WTC11 (cell line): ENCODE measurements around the gene CFAP100. TPM values are rescaled to one million over a fixed set of nuclear protein-coding genes. Genes with fewer than 3 reads are reported as not detected.

ENCODE experiments used
- ATAC-seq: fragments of 200-7000 bp; cut with Tn5 transposase; 2 replicates; pipeline ENCODE4 v1.10.0; 2021; ENCODE audit warnings: mild to moderate bottlenecking, moderate library complexity
- CTCF ChIA-PET: fragments of 300-600 bp; sonication (Branson Sonifier 250); formaldehyde crosslinking; loops from one replicate; lab custom pipeline; 2021; ENCODE audit warnings: antibody characterized with exemption; lab: Charles Lee
- POLR2A ChIA-PET: fragments of 350-600 bp; sonication (Branson Sonifier 250); formaldehyde crosslinking; loops from one replicate; lab custom pipeline; 2021; ENCODE audit warnings: antibody characterized with exemption; lab: Charles Lee
- DNase-seq: peaks from one replicate; pipeline ENCODE4 v3.0.0; 2021; ENCODE audit warnings: low spot score
- H3K27ac Mint-ChIP-seq: 2 replicates; pipeline ENCODE4 v1.8.0; 2021; ENCODE audit warnings: mixed read lengths
- H3K27me3 Mint-ChIP-seq: 2 replicates; pipeline ENCODE4 v1.8.0; 2021; ENCODE audit warnings: low read depth, mild to moderate bottlenecking, moderate library complexity, mixed read lengths
- H3K36me3 Mint-ChIP-seq: 2 replicates; pipeline ENCODE4 v1.8.0; 2021; ENCODE audit warnings: mixed read lengths
- H3K4me1 Mint-ChIP-seq: 2 replicates; pipeline ENCODE4 v1.8.0; 2022; ENCODE audit warnings: mixed read lengths
- H3K4me3 Mint-ChIP-seq: 2 replicates; pipeline ENCODE4 v1.8.0; 2021; ENCODE audit warnings: mild to moderate bottlenecking, moderate library complexity, mixed read lengths
- H3K9me3 Mint-ChIP-seq: 2 replicates; pipeline ENCODE4 v1.8.0; 2021; ENCODE audit warnings: mixed read lengths
- CBFB ChIP-seq: sonication (generic); formaldehyde crosslinking; IDR thresholded peaks from 2 replicates; pipeline ENCODE4 v1.8.1; 2022; ENCODE audit warnings: mild to moderate bottlenecking, low read depth, missing genetic modification reagents
- CREM ChIP-seq: sonication (generic); formaldehyde crosslinking; IDR thresholded peaks from 2 replicates; pipeline ENCODE4 v1.8.1; 2022; ENCODE audit warnings: mild to moderate bottlenecking, missing genetic modification reagents, moderate library complexity
- FOXJ3 ChIP-seq: sonication (generic); formaldehyde crosslinking; IDR thresholded peaks from 2 replicates; pipeline ENCODE4 v1.9.0; 2021; ENCODE audit warnings: missing genetic modification reagents, mild to moderate bottlenecking, borderline replicate concordance
- FOXK1 ChIP-seq: sonication (generic); formaldehyde crosslinking; IDR thresholded peaks from 2 replicates; pipeline ENCODE4 v1.8.0; 2022; ENCODE audit warnings: mild to moderate bottlenecking, moderate library complexity, missing genetic modification reagents
- NFATC4 ChIP-seq: fragments of 250-450 bp; sonication (Bioruptor Pico); IDR thresholded peaks from 2 replicates; pipeline ENCODE4 v1.9.0; 2021; ENCODE audit warnings: mild to moderate bottlenecking
- NR1H2 ChIP-seq: sonication (generic); formaldehyde crosslinking; IDR thresholded peaks from 2 replicates; pipeline ENCODE4 v1.9.0; 2021; ENCODE audit warnings: mild to moderate bottlenecking, moderate library complexity, missing genetic modification reagents
- PRRX2 ChIP-seq: fragments of 250-450 bp; sonication (Bioruptor Pico); IDR thresholded peaks from 2 replicates; pipeline ENCODE4 v1.8.0; 2021; ENCODE audit warnings: mild to moderate bottlenecking
- RORB ChIP-seq: fragments of 250-450 bp; sonication (Bioruptor Pico); IDR thresholded peaks from 2 replicates; pipeline ENCODE4 v1.9.0; 2021; ENCODE audit warnings: mild to moderate bottlenecking
- TEAD1 ChIP-seq: sonication (generic); formaldehyde crosslinking; IDR thresholded peaks from 2 replicates; pipeline ENCODE4 v1.8.0; 2022; ENCODE audit warnings: mild to moderate bottlenecking, missing genetic modification reagents
- ZNF317 ChIP-seq: sonication (generic); formaldehyde crosslinking; IDR thresholded peaks from 2 replicates; pipeline ENCODE4 v1.8.1; 2023; ENCODE audit warnings: low read depth, mild to moderate bottlenecking, moderate library complexity, missing genetic modification reagents, borderline replicate concordance
- ZNF396 ChIP-seq: fragments of 250-450 bp; sonication (Bioruptor Pico); IDR thresholded peaks from 2 replicates; pipeline ENCODE4 v1.8.0; 2021; ENCODE audit warnings: mild to moderate bottlenecking, moderate library complexity, borderline replicate concordance
- total RNA-seq: library from RNA; stranded (reverse); gene quantifications from 3 replicates; pipeline ENCODE4 v1.2.3, GENCODE V29; 2021
- TF ChIP-seq, protein P1 (sequence below): fragments of 250-450 bp; sonication (Bioruptor Pico); conservative IDR thresholded peaks from 2 replicates; pipeline ENCODE4 v1.9.0; 2021; ENCODE audit warnings: mild to moderate bottlenecking
- TF ChIP-seq, protein P2 (sequence below): sonication (generic); formaldehyde crosslinking; IDR thresholded peaks from 2 replicates; pipeline ENCODE4 v1.8.1; 2023; ENCODE audit warnings: mild to moderate bottlenecking, missing genetic modification reagents, moderate library complexity
- TF ChIP-seq, protein P3 (sequence below): fragments of 250-450 bp; sonication (Bioruptor Pico); IDR thresholded peaks from 2 replicates; pipeline ENCODE4 v1.9.0; 2021; ENCODE audit warnings: mild to moderate bottlenecking, borderline replicate concordance

Gene CFAP100
- total RNA-seq, 1 experiment from 2014 or later: not detected

DNA sequence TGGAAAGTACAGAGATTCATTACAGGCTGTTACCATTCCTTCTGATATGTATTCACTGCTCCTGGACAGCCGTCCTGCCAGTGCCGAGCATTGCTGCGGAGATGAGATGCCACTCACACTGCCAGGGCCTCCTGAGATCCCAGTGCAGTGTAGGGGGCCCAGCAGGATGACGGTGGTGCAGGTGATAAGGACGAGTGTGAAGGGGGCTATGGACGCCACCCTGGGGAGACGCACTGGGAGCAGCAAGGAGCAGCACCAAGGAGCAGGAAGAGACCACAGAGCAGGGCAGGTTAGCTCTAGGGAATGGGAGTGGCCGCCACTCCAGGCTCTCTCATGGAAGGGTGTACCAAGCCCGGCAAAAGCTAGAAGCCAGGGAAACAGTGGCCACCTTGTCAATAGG is 33.5 kb upstream of the CFAP100 start:
- ATAC-seq (no peak), DNase-seq (no peak)
- POLR2A ChIA-PET: no interaction called here
- H3K27ac Mint-ChIP-seq: no peak overlapping the region
- no peak overlapping the region for H3K4me3 Mint-ChIP-seq
- TF ChIP-seq, protein P1, sequence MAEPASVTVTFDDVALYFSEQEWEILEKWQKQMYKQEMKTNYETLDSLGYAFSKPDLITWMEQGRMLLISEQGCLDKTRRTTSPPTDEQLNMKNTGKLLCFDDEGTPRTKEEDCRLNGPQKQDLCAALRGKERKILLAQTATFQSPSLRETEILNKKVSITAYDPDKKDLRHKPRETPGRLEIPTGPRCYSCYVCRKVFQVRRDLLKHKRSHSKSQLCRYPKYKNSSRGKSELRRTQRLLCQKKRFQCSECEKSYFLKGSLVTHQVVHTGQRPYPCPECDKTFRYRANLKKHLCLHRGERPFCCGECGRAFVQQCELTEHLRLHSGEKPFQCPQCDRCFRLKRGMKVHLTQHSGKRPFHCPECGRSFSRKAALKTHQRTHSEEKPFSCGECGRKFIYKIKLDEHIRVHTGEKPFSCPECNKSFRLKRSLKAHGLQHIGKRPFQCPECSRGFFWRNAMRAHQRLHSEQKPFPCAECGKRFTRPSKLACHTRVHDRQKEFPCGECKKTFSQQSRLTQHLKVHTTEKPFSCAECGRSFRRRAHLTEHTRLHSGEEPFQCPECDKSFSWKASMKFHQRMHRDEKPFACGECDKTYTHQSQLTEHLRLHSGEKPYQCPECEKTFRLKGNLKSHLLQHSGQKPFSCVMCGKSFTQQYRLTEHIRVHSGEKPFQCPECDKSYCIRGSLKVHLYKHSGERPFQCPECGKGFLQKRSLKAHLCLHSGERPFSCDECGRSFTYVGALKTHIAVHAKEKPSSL (CRISPR knock-in tag): no peak
- TF ChIP-seq NFATC4 (CRISPR knock-in tag) (no peak), ZNF317 (CRISPR knock-in tag) (no peak), FOXK1 (CRISPR knock-in tag) (no peak), CREM (CRISPR knock-in tag) (no peak)
- peaks cover 13% of the 10 kb centered on the region for H3K9me3 Mint-ChIP-seq
- H3K36me3 Mint-ChIP-seq: peaks cover 15% of the 10 kb centered on the region; the same call in 1 of the 2 replicates
- peaks cover 30% of the 10 kb centered on the region for H3K27me3 Mint-ChIP-seq
- peaks cover 39% of the 10 kb centered on the region for H3K4me1 Mint-ChIP-seq
- CTCF ChIA-PET: interaction anchor here (1.3 kb wide), 1 partner anchor 18 kb away, joined by 3 read pairs; no protein-coding TSS in a partner anchor

DNA sequence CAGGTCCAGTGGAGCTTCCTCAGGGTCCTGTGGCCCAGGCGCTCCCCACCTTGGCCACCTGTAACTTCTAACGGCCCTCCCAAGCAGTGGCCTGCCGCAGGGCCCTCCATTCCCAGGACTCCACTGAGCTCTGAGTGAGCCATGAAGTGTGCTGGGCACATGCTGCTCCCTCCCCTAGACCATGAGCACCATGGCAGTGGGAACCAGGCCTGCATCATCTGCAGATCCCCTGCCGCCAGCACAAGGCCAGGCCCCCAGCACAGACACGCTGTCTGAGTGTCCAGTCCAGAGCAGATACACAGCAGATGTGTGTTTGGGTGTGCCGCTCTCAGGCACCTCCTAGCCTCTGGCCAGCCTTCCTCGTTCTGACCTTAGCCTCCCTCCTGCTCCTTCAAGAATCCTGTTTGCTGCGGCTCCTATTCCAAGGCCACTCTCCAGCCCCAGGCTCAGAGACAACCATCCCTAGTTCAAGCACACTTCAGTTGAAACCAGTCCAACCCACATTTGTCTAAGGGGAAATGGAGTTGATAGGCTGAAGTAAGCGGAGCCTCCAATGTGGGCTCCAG is 30.5 kb upstream of the CFAP100 start:
- CTCF ChIA-PET: interaction anchor here (1.2 to 1.7 kb wide), 3 partner anchors 11 to 152 kb away, joined by 3 to 6 read pairs (median 3); no protein-coding TSS in a partner anchor
- TF ChIP-seq, protein P2, sequence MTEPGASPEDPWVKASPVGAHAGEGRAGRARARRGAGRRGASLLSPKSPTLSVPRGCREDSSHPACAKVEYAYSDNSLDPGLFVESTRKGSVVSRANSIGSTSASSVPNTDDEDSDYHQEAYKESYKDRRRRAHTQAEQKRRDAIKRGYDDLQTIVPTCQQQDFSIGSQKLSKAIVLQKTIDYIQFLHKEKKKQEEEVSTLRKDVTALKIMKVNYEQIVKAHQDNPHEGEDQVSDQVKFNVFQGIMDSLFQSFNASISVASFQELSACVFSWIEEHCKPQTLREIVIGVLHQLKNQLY (CRISPR knock-in tag): no peak
- TF ChIP-seq CBFB (CRISPR knock-in tag): no peak
- TF ChIP-seq, protein P1 (CRISPR knock-in tag): no peak
- TF ChIP-seq RORB (CRISPR knock-in tag): no peak
- no peak for TF ChIP-seq FOXJ3 (CRISPR knock-in tag)
- no peak for TF ChIP-seq TEAD1 (CRISPR knock-in tag)
- TF ChIP-seq, protein P3, sequence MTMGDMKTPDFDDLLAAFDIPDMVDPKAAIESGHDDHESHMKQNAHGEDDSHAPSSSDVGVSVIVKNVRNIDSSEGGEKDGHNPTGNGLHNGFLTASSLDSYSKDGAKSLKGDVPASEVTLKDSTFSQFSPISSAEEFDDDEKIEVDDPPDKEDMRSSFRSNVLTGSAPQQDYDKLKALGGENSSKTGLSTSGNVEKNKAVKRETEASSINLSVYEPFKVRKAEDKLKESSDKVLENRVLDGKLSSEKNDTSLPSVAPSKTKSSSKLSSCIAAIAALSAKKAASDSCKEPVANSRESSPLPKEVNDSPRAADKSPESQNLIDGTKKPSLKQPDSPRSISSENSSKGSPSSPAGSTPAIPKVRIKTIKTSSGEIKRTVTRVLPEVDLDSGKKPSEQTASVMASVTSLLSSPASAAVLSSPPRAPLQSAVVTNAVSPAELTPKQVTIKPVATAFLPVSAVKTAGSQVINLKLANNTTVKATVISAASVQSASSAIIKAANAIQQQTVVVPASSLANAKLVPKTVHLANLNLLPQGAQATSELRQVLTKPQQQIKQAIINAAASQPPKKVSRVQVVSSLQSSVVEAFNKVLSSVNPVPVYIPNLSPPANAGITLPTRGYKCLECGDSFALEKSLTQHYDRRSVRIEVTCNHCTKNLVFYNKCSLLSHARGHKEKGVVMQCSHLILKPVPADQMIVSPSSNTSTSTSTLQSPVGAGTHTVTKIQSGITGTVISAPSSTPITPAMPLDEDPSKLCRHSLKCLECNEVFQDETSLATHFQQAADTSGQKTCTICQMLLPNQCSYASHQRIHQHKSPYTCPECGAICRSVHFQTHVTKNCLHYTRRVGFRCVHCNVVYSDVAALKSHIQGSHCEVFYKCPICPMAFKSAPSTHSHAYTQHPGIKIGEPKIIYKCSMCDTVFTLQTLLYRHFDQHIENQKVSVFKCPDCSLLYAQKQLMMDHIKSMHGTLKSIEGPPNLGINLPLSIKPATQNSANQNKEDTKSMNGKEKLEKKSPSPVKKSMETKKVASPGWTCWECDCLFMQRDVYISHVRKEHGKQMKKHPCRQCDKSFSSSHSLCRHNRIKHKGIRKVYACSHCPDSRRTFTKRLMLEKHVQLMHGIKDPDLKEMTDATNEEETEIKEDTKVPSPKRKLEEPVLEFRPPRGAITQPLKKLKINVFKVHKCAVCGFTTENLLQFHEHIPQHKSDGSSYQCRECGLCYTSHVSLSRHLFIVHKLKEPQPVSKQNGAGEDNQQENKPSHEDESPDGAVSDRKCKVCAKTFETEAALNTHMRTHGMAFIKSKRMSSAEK (CRISPR knock-in tag): no peak
- no peak for TF ChIP-seq ZNF396 (CRISPR knock-in tag)
- no peak for TF ChIP-seq NR1H2 (CRISPR knock-in tag)
- no peak for TF ChIP-seq PRRX2 (CRISPR knock-in tag)
- TF ChIP-seq CREM (CRISPR knock-in tag): no peak
- ATAC-seq (no peak), DNase-seq (no peak)
- 0 out of 2 replicates have a peak, but pooled peaks cover 9% of the 10 kb centered on the region for H3K36me3 Mint-ChIP-seq
- peaks cover 18% of the 10 kb centered on the region for H3K27me3 Mint-ChIP-seq
- POLR2A ChIA-PET: no interaction called here
- peaks cover 27% of the 10 kb centered on the region for H3K4me1 Mint-ChIP-seq
- no peak overlapping the region for H3K4me3 Mint-ChIP-seq
- H3K27ac Mint-ChIP-seq: no peak overlapping the region; the same call in 1 of the 2 replicates
- H3K9me3 Mint-ChIP-seq: peaks cover 10% of the 10 kb centered on the region
